ENCODE measurements around the gene C11orf86.

C11orf86 gene

GRCh38 chr11:66978717-66979116 is 3.6 kb downstream of the C11orf86 start:
- ChIA-PET CTCF (no interaction called here), POLR2A (no interaction called here)
- DNase-seq (ENCODE audit: extremely low spot score), result no peak
- TF ChIP-seq, protein P1, sequence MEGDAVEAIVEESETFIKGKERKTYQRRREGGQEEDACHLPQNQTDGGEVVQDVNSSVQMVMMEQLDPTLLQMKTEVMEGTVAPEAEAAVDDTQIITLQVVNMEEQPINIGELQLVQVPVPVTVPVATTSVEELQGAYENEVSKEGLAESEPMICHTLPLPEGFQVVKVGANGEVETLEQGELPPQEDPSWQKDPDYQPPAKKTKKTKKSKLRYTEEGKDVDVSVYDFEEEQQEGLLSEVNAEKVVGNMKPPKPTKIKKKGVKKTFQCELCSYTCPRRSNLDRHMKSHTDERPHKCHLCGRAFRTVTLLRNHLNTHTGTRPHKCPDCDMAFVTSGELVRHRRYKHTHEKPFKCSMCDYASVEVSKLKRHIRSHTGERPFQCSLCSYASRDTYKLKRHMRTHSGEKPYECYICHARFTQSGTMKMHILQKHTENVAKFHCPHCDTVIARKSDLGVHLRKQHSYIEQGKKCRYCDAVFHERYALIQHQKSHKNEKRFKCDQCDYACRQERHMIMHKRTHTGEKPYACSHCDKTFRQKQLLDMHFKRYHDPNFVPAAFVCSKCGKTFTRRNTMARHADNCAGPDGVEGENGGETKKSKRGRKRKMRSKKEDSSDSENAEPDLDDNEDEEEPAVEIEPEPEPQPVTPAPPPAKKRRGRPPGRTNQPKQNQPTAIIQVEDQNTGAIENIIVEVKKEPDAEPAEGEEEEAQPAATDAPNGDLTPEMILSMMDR (IDR thresholded peaks at IDR 0.05; ENCODE audit: control extremely low read depth, extremely low read depth, low read depth, missing control alignments), result no peak

DNA sequence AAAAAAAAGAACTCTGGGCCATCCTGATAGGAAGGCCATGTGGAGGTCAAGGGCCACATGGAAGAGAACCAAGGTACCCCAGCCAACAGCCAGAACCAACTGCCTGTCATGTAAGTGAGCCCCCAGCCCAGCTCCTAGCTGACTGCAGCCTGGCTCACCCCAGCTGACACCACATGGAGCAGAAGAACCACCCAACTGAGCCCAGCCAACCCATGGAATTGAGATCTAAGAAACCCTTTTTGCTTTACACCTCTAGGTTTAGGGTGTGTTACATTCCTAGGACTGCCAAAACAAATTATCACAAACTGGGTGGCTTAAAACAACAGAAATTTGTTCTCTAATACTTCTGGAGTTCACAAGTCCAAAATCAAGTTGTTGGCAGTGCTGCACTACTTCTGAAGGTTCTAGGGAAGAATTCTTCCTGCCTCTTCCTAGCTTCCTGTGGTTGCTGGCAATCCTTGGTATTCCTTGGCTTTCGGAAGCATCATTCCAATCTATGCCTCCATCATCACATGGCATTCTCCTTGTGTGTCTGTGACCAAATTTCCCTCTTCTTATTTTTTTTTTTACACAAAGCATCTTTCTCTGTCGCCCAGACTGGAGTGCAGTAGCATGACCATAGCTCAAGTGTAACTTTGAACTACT is 4.4 kb downstream of the C11orf86 start:
- ChIA-PET POLR2A (no interaction called here), CTCF (no interaction called here)
- TF ChIP-seq, protein P1 (IDR thresholded peaks at IDR 0.05; ENCODE audit: control extremely low read depth, extremely low read depth, low read depth, missing control alignments), result no peak

DNA sequence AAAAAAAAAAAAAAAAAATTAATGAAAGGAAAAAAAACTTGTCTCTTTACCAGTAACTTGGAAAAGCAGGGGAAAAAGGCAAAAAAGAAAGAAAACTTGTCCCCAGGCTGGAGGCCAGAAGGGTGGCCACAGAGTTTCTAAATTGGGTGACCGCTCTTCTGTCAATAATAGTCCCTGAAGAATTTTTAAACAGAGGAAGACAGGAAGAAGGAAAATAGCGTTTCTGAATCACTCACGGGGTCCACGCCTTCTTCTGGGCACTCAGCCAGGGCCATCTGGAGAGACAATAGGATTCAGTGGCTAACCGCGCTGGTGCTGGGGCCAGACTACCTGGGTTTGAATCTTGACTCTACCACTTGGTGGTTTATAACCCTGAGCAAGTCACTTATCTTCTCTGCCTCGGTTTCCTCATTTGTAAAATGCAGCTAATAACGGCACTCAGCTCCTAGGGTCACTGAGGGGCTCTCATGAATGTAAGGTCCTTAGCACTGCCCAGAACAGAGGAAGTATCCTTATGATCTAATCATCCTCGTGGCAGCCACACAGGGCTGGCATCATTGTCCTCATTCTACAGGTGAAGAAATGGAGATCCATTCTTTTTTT is 7.0 kb downstream of the C11orf86 start:
- DNase-seq (ENCODE audit: extremely low spot score), result no peak
- ChIA-PET CTCF (no interaction called here), POLR2A (no interaction called here)
- TF ChIP-seq, protein P1 (IDR thresholded peaks at IDR 0.05; ENCODE audit: control extremely low read depth, extremely low read depth, low read depth, missing control alignments), result no peak

More for the DNA sequence above, 4.4 kb downstream of the C11orf86 start:
- DNase-seq (ENCODE audit: extremely low spot score), result no peak

DNA sequence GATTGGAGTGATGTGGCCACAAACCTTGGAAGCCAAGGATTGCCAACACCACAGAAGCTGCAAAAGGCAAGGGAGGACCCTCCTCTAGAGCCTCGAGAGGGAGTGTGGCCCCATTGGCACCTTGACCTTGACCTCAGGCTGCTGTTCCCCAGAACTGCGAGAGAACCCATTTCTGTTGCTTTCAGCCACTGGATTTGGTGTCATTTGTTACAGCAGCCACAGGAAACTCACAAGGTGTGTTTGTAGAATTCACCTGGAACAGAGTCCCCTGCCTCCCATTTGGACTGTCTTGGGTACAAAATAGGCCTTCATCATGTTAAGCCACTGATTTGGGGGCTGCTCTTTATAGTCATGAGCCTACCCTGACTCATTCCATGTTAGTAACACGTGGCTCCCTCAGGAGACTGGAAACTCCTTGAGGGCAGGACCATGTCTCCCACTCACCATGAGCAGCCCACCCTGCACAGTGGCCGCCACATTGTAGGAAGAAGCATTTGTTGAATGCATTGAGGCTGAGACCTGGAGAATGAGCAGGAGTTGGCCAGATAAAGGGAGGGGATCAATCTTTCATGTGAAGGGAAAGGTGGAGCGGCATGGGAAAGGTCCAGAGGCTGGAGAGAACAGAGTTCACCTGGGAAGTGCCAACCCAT is 8.3 kb downstream of the C11orf86 start:
- TF ChIP-seq, protein P1 (IDR thresholded peaks at IDR 0.05; ENCODE audit: control extremely low read depth, extremely low read depth, low read depth, missing control alignments), result no peak
- CTCF ChIA-PET, result interaction anchor here (1.3 kb wide), 1 partner anchor 21 kb away, joined by 3 read pairs; no protein-coding TSS in a partner anchor
- POLR2A ChIA-PET, result no interaction called here
- DNase-seq (ENCODE audit: extremely low spot score), result no peak

- ChIA-PET CTCF (interaction anchor here (3.1 kb wide), 1 partner anchor 9 kb away, joined by 16 read pairs; the partner anchor contains the start of gene C11orf86), POLR2A (no interaction called here)
- DNase-seq (ENCODE audit: extremely low spot score), result no peak
- TF ChIP-seq, protein P1 (IDR thresholded peaks at IDR 0.05; ENCODE audit: control extremely low read depth, extremely low read depth, low read depth, missing control alignments), result no peak
Observed at GRCh38 chr11:66985508-66986177, 10.5 kb downstream of the C11orf86 start.

DNA sequence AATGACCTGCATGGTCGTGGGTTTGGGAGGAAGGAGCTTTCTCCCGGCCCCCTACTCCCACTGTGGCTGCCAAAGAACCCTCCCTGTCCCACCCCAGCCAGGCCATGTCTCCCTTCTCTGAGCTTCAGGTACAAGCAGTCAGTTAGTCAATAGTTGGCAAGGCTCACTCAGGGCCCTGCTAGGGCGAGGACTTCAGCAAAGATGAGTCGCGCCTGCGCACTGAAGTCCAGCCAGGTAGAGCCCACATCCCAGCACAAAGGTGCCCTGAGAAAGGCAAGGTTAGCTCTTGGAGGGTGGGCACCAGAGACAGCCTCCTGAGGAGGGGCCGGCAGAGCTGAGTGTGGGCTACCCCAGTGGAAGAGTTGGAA is 11.1 kb downstream of the C11orf86 start:
- ChIA-PET CTCF (interaction anchor here (3.1 kb wide), 1 partner anchor 10 kb away, joined by 16 read pairs; the partner anchor contains the start of gene C11orf86), POLR2A (no interaction called here)
- TF ChIP-seq, protein P1 (IDR thresholded peaks at IDR 0.05; ENCODE audit: control extremely low read depth, extremely low read depth, low read depth, missing control alignments), result no peak
- DNase-seq (ENCODE audit: extremely low spot score), result no peak
